ENCODE results near the gene PYGO1.

DNA sequence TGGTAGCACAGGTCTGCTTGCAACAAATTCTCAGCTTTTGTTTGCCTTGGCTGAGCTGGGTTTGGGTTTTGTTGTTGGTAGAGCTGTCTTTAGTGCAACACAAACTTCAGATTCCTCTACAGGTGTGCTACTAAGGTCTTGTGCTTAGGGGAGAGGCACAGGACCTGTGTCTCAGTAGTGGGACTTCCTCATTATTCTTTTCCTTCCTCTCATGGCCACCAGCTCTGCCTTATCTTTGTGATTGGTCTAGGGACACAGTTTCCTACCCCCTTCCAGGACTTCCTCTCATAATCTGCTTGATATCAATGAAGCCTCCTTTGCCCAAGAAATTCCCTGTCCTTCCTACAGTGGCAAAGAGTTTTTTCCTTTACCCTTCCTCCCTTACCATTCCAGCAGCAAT, 55.2 kb downstream of the PYGO1 start:
- TF ChIP-seq ETV6 (CRISPR knock-in tag; IDR thresholded peaks at IDR 0.05) = no peak
- TF ChIP-seq, protein P1, sequence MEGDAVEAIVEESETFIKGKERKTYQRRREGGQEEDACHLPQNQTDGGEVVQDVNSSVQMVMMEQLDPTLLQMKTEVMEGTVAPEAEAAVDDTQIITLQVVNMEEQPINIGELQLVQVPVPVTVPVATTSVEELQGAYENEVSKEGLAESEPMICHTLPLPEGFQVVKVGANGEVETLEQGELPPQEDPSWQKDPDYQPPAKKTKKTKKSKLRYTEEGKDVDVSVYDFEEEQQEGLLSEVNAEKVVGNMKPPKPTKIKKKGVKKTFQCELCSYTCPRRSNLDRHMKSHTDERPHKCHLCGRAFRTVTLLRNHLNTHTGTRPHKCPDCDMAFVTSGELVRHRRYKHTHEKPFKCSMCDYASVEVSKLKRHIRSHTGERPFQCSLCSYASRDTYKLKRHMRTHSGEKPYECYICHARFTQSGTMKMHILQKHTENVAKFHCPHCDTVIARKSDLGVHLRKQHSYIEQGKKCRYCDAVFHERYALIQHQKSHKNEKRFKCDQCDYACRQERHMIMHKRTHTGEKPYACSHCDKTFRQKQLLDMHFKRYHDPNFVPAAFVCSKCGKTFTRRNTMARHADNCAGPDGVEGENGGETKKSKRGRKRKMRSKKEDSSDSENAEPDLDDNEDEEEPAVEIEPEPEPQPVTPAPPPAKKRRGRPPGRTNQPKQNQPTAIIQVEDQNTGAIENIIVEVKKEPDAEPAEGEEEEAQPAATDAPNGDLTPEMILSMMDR (IDR thresholded peaks at IDR 0.05) = no peak
- TF ChIP-seq, protein P2, sequence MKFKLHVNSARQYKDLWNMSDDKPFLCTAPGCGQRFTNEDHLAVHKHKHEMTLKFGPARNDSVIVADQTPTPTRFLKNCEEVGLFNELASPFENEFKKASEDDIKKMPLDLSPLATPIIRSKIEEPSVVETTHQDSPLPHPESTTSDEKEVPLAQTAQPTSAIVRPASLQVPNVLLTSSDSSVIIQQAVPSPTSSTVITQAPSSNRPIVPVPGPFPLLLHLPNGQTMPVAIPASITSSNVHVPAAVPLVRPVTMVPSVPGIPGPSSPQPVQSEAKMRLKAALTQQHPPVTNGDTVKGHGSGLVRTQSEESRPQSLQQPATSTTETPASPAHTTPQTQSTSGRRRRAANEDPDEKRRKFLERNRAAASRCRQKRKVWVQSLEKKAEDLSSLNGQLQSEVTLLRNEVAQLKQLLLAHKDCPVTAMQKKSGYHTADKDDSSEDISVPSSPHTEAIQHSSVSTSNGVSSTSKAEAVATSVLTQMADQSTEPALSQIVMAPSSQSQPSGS (CRISPR knock-in tag; IDR thresholded peaks at IDR 0.05; ENCODE audit: borderline replicate concordance, low read depth) = no peak
- no peak for TF ChIP-seq ZNF423 (CRISPR knock-in tag; IDR thresholded peaks at IDR 0.05)
- TF ChIP-seq, protein P3, sequence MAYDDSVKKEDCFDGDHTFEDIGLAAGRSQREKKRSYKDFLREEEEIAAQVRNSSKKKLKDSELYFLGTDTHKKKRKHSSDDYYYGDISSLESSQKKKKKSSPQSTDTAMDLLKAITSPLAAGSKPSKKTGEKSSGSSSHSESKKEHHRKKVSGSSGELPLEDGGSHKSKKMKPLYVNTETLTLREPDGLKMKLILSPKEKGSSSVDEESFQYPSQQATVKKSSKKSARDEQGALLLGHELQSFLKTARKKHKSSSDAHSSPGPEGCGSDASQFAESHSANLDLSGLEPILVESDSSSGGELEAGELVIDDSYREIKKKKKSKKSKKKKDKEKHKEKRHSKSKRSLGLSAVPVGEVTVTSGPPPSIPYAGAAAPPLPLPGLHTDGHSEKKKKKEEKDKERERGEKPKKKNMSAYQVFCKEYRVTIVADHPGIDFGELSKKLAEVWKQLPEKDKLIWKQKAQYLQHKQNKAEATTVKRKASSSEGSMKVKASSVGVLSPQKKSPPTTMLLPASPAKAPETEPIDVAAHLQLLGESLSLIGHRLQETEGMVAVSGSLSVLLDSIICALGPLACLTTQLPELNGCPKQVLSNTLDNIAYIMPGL (CRISPR knock-in tag; IDR thresholded peaks at IDR 0.05) = no peak
- TF ChIP-seq, protein P4, sequence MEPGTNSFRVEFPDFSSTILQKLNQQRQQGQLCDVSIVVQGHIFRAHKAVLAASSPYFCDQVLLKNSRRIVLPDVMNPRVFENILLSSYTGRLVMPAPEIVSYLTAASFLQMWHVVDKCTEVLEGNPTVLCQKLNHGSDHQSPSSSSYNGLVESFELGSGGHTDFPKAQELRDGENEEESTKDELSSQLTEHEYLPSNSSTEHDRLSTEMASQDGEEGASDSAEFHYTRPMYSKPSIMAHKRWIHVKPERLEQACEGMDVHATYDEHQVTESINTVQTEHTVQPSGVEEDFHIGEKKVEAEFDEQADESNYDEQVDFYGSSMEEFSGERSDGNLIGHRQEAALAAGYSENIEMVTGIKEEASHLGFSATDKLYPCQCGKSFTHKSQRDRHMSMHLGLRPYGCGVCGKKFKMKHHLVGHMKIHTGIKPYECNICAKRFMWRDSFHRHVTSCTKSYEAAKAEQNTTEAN (CRISPR knock-in tag; IDR thresholded peaks at IDR 0.05) = no peak
- TF ChIP-seq, protein P5, sequence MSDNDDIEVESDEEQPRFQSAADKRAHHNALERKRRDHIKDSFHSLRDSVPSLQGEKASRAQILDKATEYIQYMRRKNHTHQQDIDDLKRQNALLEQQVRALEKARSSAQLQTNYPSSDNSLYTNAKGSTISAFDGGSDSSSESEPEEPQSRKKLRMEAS (CRISPR knock-in tag; IDR thresholded peaks at IDR 0.05) = no peak
- TF ChIP-seq, protein P6, sequence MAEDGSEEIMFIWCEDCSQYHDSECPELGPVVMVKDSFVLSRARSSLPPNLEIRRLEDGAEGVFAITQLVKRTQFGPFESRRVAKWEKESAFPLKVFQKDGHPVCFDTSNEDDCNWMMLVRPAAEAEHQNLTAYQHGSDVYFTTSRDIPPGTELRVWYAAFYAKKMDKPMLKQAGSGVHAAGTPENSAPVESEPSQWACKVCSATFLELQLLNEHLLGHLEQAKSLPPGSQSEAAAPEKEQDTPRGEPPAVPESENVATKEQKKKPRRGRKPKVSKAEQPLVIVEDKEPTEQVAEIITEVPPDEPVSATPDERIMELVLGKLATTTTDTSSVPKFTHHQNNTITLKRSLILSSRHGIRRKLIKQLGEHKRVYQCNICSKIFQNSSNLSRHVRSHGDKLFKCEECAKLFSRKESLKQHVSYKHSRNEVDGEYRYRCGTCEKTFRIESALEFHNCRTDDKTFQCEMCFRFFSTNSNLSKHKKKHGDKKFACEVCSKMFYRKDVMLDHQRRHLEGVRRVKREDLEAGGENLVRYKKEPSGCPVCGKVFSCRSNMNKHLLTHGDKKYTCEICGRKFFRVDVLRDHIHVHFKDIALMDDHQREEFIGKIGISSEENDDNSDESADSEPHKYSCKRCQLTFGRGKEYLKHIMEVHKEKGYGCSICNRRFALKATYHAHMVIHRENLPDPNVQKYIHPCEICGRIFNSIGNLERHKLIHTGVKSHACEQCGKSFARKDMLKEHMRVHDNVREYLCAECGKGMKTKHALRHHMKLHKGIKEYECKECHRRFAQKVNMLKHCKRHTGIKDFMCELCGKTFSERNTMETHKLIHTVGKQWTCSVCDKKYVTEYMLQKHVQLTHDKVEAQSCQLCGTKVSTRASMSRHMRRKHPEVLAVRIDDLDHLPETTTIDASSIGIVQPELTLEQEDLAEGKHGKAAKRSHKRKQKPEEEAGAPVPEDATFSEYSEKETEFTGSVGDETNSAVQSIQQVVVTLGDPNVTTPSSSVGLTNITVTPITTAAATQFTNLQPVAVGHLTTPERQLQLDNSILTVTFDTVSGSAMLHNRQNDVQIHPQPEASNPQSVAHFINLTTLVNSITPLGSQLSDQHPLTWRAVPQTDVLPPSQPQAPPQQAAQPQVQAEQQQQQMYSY (CRISPR knock-in tag; IDR thresholded peaks at IDR 0.05) = no peak
